GM06990 (cell line): ENCODE results near the gene RFTN1.

Experiments
- DNase-seq: peaks from one replicate; pipeline ENCODE4 v3.0.0-alpha.2; 2011; ENCODE audit not compliant: insufficient read length; ENCODE audit errors: extremely low read depth
- H3K27me3 ChIP-seq: replicated peaks from 2 replicates; pipeline ENCODE4 v1.6.0; 2011; ENCODE audit warnings: low read length; ENCODE audit not compliant: control insufficient read depth, insufficient read depth
- H3K36me3 ChIP-seq: 2 replicates; pipeline ENCODE4 v1.5.1; 2011; ENCODE audit warnings: low read length; ENCODE audit not compliant: control insufficient read depth, insufficient read depth
- H3K4me3 ChIP-seq: replicated peaks from 2 replicates; pipeline ENCODE4 v1.5.1; 2011; ENCODE audit warnings: low read depth, mild to moderate bottlenecking, control low read depth, low read length
- TF ChIP-seq, protein P1 (sequence below): IDR thresholded peaks from 2 replicates; pipeline ENCODE4 v1.5.1; 2011; ENCODE audit warnings: low read length, control low read depth, mild to moderate bottlenecking, inconsistent platforms; ENCODE audit not compliant: insufficient read depth, poor library complexity, severe bottlenecking

Gene RFTN1

GRCh38 chr3:16330351-16330750 lies 183.1 kb downstream of the RFTN1 start:
- no peaks in the 10 kb centered on the region for H3K27me3 ChIP-seq
- no peak overlapping the region for H3K4me3 ChIP-seq
- DNase-seq: no peak
- TF ChIP-seq, protein P1, sequence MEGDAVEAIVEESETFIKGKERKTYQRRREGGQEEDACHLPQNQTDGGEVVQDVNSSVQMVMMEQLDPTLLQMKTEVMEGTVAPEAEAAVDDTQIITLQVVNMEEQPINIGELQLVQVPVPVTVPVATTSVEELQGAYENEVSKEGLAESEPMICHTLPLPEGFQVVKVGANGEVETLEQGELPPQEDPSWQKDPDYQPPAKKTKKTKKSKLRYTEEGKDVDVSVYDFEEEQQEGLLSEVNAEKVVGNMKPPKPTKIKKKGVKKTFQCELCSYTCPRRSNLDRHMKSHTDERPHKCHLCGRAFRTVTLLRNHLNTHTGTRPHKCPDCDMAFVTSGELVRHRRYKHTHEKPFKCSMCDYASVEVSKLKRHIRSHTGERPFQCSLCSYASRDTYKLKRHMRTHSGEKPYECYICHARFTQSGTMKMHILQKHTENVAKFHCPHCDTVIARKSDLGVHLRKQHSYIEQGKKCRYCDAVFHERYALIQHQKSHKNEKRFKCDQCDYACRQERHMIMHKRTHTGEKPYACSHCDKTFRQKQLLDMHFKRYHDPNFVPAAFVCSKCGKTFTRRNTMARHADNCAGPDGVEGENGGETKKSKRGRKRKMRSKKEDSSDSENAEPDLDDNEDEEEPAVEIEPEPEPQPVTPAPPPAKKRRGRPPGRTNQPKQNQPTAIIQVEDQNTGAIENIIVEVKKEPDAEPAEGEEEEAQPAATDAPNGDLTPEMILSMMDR: no peak
- peaks cover 26% of the 10 kb centered on the region for H3K36me3 ChIP-seq

GRCh38 chr3:16329826-16330129 lies 183.7 kb downstream of the RFTN1 start:
- Histone ChIP-seq H3K4me3 (no peak overlapping the region), H3K27me3 (no peaks in the 10 kb centered on the region), H3K36me3 (peaks cover 23% of the 10 kb centered on the region)
- TF ChIP-seq, protein P1: no peak
- DNase-seq: no peak

DNA sequence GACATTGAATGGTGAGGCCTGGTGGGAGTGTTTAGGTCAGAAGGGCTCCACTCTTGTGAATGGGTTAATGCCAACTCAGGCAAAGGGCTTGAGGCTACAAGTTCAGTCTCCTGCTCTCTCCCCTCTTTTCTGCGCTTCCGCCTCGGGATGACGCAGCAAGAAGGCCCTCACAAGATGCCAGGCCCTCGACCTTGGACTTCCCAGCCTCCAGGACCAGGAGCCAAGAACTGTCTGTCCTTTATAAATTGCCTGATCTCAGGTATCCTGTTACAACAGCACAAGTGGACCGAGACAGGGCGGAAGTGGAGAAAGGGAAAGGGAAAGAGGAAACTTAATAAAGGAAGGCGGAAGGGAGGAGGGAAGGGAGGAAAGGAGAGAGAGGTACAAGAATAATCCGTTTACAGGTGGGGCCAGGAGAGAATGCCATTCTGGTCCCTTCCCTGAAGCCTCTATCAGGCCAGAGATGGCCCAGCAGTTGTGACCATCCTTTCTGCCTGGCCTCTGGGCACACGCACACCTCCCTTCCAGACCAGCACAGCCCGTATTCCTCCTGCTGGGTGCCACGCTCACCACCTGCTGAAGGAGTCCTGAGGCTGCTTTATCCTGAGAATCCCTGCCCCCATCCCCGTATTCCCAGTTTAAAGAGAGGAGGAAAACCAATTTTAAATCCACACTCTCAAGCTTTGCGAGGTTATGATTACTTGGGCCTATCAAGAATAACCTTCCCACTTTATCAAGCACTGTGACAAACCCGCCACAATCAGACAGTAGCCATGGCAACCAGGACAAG lies 184.3 kb downstream of the RFTN1 start:
- Histone ChIP-seq H3K4me3 (no peak overlapping the region), H3K27me3 (no peaks in the 10 kb centered on the region), H3K36me3 (peaks cover 23% of the 10 kb centered on the region)
- no peak for DNase-seq
- TF ChIP-seq, protein P1: no peak

- Histone ChIP-seq H3K36me3 (peaks cover 29% of the 10 kb centered on the region), H3K27me3 (no peaks in the 10 kb centered on the region), H3K4me3 (no peak overlapping the region)
- no peak for DNase-seq
- TF ChIP-seq, protein P1: no peak
Observed at GRCh38 chr3:16328124-16328523, 185.4 kb downstream of the RFTN1 start.

- Histone ChIP-seq H3K36me3 (peaks cover 38% of the 10 kb centered on the region), H3K27me3 (no peaks in the 10 kb centered on the region), H3K4me3 (no peak overlapping the region)
- TF ChIP-seq, protein P1: no peak
- no peak for DNase-seq
Observed at GRCh38 chr3:16326724-16327349, 186.7 kb downstream of the RFTN1 start.
